Stimulated activated CD4-positive, alpha-beta T cell treated with anti-CD3 and anti-CD28 coated beads, Interleukin-12 subunit alpha, Interleukin-12 subunit beta, amount 100 ng/mL, for 48 hours (primary cell): ENCODE measurements around the gene AQP2.
"Not testable (repeated sequence)": the region's sequence is repeated elsewhere in the genome, so short reads cannot be mapped to it uniquely, and the experiment has no call there.

Experiments used
- DNase-seq, 3 donors: peaks; one replicate each; pipeline ENCODE4 v3.0.0-alpha.2; 2020; ENCODE audit warnings: low read depth in 2 of 3, low spot score in 1 of 3

Gene AQP2

DNA sequence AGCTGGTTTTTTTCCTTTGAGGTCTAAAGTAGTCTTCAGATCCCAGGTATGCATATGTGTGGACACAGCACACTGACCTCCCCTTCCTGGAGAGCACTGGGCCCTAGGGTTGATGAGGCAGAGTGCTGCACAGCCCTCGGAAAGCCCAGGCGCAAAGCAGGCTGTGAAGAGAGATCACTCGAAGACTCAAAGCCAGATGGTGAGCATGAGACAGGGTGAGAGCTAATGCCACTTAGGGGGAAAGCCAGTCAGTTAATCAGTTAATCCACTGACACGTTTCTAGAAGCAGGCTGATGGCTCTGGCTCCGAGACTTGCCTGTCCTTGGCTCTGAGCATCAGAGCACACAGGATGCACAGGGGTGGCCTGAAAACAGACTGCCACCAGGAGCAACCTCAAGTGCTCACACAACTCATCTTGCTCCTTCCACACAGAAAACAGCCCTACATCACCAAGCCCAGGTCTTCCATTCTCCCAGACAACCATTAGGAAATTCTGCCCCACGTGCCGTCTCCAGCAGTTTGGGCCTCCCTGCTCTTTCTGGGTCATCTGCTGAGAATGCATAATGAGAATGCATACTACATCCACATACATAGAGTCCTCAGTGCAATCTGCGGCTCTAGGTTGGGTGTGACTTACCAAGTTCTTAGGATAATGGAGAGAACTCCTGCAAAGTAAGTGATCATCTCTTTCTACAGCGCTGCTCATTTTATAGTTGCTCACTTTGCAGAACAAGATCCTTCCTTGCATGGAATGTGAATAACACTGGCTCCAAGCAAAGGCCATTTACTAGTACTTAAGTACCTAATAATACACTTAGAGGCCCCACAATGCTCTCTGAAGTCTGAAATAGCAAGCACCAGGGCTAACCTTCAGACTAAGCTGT lies 34.2 kb downstream of the AQP2 start:
- no peak for DNase-seq

DNA sequence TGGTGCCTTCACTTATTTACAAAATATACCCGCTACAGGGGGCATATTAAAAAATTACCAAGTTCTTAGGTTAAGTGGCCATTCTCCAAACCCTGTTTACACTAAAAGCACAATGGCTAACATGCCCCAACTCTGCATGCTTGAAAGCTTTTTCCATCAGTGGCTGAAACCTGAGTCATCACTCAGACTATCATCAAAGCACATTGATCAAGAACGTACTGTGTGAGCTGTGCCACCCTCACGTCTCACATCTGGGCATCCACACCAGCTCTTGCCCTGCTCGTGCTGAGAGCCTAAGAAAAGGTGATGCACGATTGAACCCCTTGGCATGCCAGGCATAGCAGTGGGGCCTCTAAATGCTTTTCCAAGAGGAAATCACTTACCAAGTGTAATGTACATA lies 35.4 kb downstream of the AQP2 start:
- no peak for DNase-seq

DNA sequence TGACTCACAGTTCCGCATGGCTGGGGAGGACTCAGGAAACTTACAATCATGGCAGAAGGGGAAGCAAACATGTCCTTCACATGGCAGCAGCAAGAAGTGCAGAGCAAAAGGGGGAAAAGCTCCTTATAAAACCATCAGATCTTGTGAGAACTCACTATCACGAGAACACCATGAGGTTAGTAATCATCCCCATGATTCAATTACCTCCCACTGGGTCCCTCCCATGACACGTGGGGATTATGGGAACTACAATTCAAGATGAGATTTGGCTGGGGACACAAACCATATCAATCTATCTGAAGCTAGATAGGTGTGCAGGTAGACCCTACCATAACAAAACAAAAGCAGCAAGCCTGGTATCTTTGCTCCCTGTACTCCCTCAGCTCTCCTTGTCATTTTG lies 35.9 kb downstream of the AQP2 start:
- DNase-seq, result not testable (repeated sequence)

DNA sequence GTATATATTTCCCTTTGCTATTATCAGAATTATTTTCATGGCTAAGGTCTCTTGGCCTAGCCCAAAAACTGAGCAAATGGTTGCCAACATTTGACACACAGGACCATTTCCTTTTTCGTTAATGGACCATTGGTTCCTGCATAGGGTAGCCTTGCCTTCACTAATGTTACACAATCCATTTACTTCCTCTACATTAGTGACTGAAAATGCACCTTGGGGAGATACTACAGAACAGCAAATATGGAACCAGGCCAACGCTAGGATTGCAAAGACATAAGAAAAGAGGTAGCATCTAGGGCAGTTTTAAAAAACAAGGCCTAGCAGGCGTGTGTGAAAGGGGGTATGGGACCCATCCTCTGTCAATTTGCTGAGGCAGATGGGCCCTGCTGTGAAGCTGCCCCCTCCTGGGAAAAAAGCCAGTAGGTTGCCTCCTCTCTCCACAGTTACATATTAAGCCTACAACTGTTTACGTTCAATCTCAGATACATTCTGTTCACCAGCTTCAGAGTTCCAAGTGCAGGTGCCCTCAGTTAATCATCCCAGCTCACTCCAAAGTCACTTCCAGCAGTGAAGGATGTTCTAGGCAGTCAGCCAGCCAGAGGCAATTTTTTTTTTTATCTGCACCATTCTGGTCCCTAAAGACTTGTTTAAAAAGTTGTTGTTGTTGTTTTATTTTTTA lies 37.2 kb downstream of the AQP2 start:
- DNase-seq, result no peak

DNA sequence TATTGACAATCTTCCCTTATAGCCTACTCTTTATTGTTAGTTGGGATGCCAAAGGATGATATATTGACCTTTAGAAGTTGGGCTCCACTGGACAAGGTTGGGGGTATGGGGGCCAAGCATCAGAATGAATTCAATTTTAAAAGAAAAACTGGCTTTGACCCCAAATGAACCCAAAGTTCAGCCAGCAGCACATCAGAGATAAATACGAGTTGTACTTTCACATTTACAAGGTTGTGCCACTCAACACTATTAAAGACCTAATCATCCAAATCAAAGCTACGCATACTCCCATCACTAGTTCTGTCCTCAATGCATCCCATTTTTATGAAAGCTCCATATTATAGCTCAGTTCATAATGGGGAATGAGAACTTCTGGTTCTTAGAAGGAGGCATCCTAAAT lies 38.9 kb downstream of the AQP2 start:
- DNase-seq, result not testable (repeated sequence)

DNA sequence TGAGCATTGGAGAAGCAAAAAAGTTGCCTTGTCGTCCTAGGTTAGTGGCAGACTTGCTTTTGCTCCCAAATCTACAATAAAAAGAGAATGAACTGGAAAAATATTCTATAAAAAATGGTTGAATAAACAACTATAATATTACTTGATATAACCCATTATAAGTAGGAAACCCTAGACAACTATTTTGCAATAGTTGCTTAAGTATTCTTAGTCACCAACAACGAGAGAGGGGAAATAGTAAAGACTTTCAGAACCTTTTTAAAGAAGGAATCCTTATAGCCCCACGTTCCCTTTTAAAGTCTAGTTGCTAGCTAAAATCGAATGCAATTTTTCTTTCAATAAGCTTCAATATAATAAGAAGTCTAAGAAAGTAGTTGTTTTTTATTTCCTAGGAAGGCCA lies 39.7 kb downstream of the AQP2 start:
- DNase-seq, result no peak

DNA sequence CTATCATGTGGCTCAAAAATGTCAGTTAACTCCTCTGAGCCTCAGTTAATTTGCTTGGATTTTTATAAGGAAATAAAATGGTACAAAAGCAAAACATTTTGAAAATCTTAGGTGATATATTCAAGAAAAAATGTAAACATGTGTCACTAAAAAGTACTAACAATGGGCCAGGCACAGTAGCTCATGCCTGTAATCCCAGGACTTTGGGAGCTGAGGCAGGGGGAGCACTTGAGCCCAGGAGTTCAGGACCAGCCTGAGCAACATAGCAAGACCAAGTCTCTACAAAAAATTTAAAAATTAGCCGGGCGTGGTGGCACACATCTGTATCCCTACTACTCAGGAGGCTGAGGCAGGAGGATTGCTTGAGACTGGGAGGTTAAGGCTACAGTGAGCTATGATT lies 47.9 kb downstream of the AQP2 start:
- no peak for DNase-seq

DNA sequence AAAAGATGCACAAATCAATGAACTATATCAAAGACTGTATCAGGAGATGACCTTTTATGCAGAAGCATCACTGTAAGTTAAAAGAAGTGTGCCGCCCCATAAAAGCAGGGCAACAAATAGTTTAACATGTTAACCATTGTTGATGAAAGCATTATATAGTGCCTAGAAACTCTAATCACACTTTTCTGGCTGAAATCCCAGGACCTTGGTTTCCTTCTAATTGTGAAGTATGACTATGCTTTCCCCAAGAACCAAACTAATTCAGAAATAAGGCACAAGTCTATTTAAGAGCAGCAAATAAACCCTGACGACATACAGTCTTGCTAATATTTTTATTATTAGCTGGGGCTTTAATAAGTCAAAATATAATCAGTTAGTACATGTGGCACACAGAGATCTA lies 53.1 kb downstream of the AQP2 start:
- DNase-seq, result no peak

DNA sequence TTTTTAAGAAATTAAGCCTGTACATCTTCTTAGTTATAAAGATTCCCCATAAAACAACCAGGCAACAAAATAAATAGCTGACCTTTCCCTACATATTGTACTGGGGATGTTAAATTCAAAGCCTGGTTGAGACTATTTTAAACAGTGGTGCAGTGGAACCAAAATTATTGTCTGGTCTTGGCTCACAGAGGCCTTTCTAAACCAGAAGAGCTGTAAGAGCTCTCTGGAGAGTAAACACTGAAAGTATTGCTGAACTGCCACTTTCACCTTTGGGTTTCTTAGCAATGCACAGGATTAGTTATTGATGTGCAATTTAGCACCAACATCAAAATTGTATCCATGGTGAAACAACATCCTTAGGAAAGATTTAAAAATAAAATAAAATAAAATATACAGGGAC lies 54.2 kb downstream of the AQP2 start:
- DNase-seq, result no peak

DNA sequence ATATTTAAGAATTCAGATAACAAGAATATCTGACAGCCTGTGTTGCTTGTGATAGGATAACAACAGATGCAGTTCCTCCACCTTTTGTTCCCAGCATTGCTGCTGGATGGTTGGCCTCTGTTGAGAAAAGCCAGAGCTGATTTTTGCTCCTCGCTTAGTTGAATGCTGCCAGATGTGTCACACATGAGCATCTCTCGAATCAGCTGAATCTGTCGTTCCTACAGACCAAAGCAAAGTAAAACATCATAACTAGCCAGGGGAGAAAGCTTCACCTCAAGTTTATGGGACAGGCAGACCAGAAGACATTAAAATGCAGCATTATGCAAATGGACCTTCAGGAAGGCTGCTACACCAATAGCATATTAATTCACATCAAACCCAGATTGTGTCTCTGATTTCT lies 54.6 kb downstream of the AQP2 start:
- DNase-seq, result no peak

DNA sequence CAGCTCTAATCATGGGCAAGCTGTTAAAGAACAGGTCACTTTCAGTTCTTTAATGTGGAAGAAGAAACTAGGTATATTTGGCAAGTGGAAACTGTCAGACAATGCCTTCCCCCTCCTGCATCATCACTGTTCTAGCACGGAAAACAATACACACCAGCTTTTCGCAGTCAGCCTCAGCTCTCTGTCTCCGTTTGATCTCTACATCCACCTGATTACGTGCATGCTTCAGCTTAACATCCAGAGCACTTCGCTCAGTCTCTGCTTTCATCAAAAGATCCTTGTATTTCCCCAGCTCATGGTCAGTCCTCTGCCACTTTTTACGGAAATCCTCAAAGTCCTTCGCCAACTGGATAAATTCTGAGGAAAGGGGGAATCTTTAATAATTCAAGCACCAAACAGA lies 55.7 kb downstream of the AQP2 start:
- DNase-seq, result no peak

DNA sequence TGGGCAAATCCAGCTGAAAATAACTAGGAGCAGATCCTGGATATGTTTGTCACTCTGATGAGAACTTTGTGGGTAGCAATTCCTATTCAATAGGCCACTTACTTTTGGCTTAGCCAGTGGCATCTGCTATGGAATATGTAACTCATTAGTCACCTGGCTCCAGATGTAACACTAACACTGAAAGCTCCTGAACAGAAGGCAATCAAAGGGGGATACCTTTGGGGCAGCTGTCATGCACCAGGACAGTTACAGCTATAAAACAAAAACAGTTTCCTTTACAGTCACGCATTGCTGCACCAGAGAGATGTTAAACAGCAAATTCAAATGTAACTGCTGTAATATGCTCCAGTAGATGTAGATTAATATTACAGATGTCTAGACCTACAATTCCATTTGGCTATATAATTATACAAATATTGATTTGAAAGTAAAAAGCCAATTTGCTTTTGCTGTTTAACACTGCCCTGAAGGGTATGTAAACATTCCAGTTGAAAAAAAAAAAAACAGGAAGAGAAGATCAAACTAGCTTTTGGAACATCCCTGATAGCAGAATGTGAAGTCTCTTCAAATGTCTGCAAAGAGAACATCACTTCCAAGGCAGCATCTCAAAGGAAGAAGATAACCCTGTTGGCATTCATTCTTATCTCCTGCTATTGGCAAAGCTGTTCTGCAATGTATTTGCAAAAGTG lies 56.4 kb downstream of the AQP2 start:
- no peak for DNase-seq
